Measurements from ENCODE around the gene LRMDA.

The LRMDA gene

GRCh38 chr10:75977139-75977538 lies 545.7 kb downstream of the LRMDA start:
- DNase-seq, result no peak

- DNase-seq, result no peak
These were observed 546.8 kb downstream of the LRMDA start for GRCh38 chr10:75978213-75978612.

GRCh38 chr10:75980419-75981002 lies 549.1 kb downstream of the LRMDA start:
- no peak for DNase-seq

- DNase-seq, result no peak
These were observed 551.4 kb downstream of the LRMDA start for GRCh38 chr10:75982611-75983369.

- DNase-seq, result no peak
These were observed 552.6 kb downstream of the LRMDA start for GRCh38 chr10:75984067-75984466.

- DNase-seq, result no peak
These were observed 556.2 kb downstream of the LRMDA start for GRCh38 chr10:75987616-75988015.

- DNase-seq, result no peak
These were observed 563.1 kb downstream of the LRMDA start for GRCh38 chr10:75994357-75995040.

- DNase-seq, result no peak
These were observed 563.6 kb downstream of the LRMDA start for GRCh38 chr10:75995041-75995430.

- DNase-seq, result no peak
These were observed 564.3 kb downstream of the LRMDA start for GRCh38 chr10:75995720-75996119.

- no peak for DNase-seq
These were observed 567.6 kb downstream of the LRMDA start for GRCh38 chr10:75999001-75999400.

- no peak for DNase-seq
These were observed 568.2 kb downstream of the LRMDA start for GRCh38 chr10:75999515-76000209.

- DNase-seq, result no peak
These were observed 569.1 kb downstream of the LRMDA start for GRCh38 chr10:76000550-76000949.

GRCh38 chr10:76001019-76001418 lies 569.6 kb downstream of the LRMDA start:
- DNase-seq, result no peak

GRCh38 chr10:76001461-76001860 lies 570.0 kb downstream of the LRMDA start:
- DNase-seq, result no peak

GRCh38 chr10:76002262-76002854 lies 570.9 kb downstream of the LRMDA start:
- DNase-seq, result no peak

GRCh38 chr10:76007667-76008181 lies 576.3 kb downstream of the LRMDA start:
- DNase-seq, result no peak

GRCh38 chr10:76009531-76009930 lies 578.1 kb downstream of the LRMDA start:
- DNase-seq, result no peak

GRCh38 chr10:76010703-76011102 lies 579.3 kb downstream of the LRMDA start:
- DNase-seq, result no peak

- DNase-seq, result no peak
These were observed 581.4 kb downstream of the LRMDA start for GRCh38 chr10:76012716-76013327.

GRCh38 chr10:76015245-76015644 lies 583.8 kb downstream of the LRMDA start:
- no peak for DNase-seq

GRCh38 chr10:76017026-76017732 lies 585.8 kb downstream of the LRMDA start:
- no peak for DNase-seq
